GM19238 (cell line): Measurements from ENCODE around the gene AKAP13.
"Not testable (repeated sequence)": the region's sequence is repeated elsewhere in the genome, so short reads cannot be mapped to it uniquely, and the experiment has no call there.

Source experiments
- DNase-seq: peaks from one replicate; pipeline ENCODE4 v3.0.0; 2011; ENCODE audit warnings: low spot score; ENCODE audit not compliant: insufficient read length

The AKAP13 gene, protein sequence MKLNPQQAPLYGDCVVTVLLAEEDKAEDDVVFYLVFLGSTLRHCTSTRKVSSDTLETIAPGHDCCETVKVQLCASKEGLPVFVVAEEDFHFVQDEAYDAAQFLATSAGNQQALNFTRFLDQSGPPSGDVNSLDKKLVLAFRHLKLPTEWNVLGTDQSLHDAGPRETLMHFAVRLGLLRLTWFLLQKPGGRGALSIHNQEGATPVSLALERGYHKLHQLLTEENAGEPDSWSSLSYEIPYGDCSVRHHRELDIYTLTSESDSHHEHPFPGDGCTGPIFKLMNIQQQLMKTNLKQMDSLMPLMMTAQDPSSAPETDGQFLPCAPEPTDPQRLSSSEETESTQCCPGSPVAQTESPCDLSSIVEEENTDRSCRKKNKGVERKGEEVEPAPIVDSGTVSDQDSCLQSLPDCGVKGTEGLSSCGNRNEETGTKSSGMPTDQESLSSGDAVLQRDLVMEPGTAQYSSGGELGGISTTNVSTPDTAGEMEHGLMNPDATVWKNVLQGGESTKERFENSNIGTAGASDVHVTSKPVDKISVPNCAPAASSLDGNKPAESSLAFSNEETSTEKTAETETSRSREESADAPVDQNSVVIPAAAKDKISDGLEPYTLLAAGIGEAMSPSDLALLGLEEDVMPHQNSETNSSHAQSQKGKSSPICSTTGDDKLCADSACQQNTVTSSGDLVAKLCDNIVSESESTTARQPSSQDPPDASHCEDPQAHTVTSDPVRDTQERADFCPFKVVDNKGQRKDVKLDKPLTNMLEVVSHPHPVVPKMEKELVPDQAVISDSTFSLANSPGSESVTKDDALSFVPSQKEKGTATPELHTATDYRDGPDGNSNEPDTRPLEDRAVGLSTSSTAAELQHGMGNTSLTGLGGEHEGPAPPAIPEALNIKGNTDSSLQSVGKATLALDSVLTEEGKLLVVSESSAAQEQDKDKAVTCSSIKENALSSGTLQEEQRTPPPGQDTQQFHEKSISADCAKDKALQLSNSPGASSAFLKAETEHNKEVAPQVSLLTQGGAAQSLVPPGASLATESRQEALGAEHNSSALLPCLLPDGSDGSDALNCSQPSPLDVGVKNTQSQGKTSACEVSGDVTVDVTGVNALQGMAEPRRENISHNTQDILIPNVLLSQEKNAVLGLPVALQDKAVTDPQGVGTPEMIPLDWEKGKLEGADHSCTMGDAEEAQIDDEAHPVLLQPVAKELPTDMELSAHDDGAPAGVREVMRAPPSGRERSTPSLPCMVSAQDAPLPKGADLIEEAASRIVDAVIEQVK (N-terminal part only)

DNA sequence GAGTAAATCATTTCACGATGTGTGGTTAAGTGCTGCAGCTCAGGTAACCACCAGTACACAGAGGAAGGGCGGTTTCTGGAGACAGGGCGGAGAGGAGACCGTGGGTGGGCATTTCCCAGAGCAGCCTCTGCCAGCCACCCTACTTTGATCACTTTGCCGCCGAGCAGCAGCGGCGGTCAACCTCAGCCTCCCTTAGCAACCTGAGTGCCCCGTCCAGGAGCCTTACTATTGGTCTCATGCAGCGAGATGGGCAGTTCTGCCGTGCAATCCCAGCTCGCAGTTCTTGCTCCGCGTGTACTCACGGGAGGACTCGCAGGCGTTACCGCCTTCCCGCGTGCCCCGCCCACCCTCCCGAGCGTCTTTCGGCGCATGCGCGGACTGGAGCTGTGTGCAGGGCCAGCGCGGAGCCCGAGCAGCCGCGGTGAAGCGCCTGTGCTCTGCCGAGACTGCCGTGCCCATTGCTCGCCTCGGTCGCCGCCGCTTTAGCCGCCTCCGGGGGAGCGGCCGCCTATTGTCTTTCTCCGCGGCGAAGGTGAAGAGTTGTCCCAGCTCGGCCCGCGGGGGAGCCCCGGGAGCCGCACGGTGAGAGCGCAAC is at the start of gene AKAP13:
Gene AKAP13, plus strand, starts transcription at position 387 of the 595 bp plus-strand sequence. CDS start 105,118 bp downstream, outside the sequence.
- DNase-seq, result peak; percentile 87

DNA sequence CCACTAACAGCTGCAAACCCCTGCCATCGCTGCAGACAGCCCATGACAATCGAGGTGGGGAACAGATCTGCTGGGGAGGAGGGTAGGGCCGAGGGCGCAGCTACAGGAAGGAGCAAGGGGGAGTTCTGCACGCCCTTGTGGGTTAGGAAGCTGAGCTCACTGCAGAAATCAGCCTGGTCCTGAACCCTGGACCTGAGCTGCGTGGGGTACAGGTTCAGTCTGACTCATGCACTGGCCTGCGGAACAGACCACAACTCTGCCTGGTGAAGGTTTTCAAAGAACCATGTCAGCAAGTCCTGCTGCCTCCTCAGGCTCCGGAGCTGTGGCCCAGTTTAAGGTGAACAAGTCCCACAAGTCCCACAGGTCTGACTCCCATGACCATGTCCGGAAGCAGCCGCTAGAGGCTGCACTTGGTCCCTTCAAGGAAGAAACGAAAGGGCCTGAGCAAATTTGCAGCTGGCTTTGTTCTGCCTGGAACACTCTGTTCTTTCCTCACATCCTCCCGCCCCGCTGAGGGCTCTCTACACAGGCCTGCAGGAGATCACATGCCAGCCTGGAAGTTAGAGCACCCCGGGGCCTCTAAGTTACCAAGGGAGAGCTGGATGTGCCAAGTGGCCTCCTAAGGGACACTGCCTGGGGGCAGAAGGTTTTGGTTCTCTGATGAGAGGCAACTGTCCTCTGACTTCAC is 49.4 kb upstream of the AKAP13 start:
- peak; percentile 58 for DNase-seq

DNA sequence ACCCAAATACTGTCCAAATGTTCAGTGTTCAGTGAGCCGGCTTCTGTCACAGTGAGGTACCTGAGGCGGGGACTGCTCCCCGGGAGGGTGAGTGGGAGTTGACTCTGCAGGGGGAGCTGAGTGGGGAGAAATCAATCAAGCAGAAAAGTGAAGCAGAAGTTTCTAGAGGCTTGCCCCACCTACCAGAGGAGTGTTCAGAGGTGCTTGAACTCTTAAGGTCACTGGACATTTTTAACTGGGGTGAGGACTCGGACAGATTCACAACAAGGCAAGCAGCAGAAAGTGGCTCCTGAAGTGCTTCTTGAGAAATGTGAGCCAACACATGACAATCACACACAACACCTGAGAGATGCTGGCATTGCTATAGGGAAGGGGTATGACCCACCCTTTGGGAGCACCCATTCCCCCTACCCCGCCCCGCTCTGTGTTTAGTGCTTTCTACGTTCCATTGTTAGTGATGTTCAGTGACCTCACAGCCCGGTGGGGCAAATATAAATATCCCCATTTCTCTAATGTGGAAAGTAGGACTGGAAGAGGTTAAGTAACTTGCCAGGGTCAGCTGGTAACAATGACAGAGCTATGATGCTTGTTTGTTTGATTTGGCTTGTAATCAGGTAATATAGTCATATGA is 48.6 kb upstream of the AKAP13 start:
- DNase-seq, result no peak

GRCh38 chr15:85333132-85333831 is 47.1 kb upstream of the AKAP13 start:
- DNase-seq, result no peak

- no peak for DNase-seq
Measured at GRCh38 chr15:85334241-85334640, 46.2 kb upstream of the AKAP13 start.

GRCh38 chr15:85335193-85335942 is 45.0 kb upstream of the AKAP13 start:
- no peak for DNase-seq

- DNase-seq, result no peak
Measured at GRCh38 chr15:85336880-85337279, 43.5 kb upstream of the AKAP13 start.

- DNase-seq, result no peak
Measured at GRCh38 chr15:85337425-85338074, 42.9 kb upstream of the AKAP13 start.

- DNase-seq, result no peak
Measured at GRCh38 chr15:85340321-85340665, 40.1 kb upstream of the AKAP13 start.

- no peak for DNase-seq
Measured at GRCh38 chr15:85340852-85341251, 39.6 kb upstream of the AKAP13 start.

DNA sequence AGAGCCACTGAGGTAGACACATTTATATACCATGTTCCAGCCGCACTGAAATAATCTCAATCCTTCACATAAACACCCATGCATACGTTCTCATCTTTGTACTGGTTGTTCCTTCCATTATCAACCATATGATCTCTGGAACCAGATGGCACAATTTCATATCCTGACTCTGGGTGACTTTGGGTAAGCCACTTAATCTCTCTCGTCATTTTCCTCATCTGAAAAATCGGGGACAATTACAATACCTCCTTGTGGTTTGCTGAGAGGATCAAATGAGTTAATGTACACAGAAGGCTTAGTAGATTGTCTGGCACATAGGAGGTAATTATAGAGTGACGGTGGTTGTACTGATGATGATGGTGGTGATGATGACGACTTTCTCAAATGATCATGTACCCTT is 38.2 kb upstream of the AKAP13 start:
- DNase-seq, result not testable (repeated sequence)

DNA sequence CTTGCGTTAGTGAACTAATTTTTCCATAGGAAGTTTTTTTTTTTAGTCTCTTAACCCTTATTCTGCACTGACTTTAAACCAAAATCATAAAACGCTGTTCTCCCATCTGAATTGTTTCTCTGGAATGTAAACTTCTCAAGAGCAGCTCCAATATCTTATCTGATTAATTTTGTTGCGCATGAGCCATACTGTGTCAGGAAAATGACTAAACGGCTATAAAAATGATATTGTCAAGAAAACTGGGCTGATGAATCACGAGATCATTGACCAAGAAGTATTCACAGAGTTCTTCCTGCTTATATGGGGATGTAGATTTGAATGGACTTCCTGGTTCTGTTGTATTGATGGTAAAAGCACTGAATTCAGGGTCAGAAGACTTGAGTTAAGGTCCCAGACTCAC is 37.0 kb upstream of the AKAP13 start:
- not testable (repeated sequence) for DNase-seq

- DNase-seq, result not testable (repeated sequence)
Measured at GRCh38 chr15:85344241-85344640, 36.2 kb upstream of the AKAP13 start.

GRCh38 chr15:85344653-85345114 is 35.7 kb upstream of the AKAP13 start:
- not testable (repeated sequence) for DNase-seq

GRCh38 chr15:85345196-85345918 is 35.0 kb upstream of the AKAP13 start:
- DNase-seq, result not testable (repeated sequence)

GRCh38 chr15:85346462-85347084 is 33.8 kb upstream of the AKAP13 start:
- not testable (repeated sequence) for DNase-seq
